SH-SY5Y (cell line): ENCODE data around the gene CYBRD1.

Source experiments
- GATA2 ChIP-seq: IDR thresholded peaks from 2 replicates; pipeline ENCODE4 v1.6.1; 2011; ENCODE audit warnings: mild to moderate bottlenecking, low read depth, low read length
- GATA3 ChIP-seq: IDR thresholded peaks from 2 replicates; pipeline ENCODE4 v1.6.1; 2011; ENCODE audit warnings: low read depth, mild to moderate bottlenecking, low read length, moderate library complexity

DNA sequence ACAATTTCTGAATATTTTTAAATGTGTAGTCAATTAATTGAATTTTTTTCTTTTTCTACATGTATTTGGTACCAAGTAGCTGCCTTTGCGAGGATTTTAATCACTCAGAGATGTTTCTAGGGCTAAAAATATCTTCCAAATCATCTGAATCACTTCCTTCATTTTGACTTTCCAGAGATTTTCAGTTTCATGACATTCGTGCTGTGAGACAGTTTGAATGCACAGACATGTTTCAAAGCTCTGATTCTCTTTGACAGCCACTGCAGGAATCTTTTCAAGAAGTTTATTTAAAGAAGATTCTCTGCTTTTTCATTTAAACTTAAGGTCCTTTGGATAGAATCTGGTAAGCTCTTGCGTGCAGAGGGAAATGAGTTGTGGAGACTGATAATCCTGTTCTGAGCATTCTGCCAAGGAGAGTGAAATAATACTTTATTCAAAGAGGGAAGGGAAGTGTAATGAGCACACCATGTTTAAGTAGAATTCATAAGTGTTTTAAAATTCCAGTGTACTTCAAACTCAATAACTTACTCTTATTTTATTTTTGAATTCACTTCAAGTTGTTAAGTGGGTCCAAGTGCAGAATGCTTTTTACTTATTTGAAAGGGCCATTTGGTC, 9.7 kb downstream of the CYBRD1 start:
- no peak for TF ChIP-seq GATA2
- TF ChIP-seq GATA3: no peak
